H1 (cell line): ENCODE data around the gene CELF4.

Source experiments
- ATF3 ChIP-seq: IDR thresholded peaks from 2 replicates; pipeline ENCODE4 v1.6.1; 2011; ENCODE audit warnings: low read depth, mild to moderate bottlenecking, low read length; ENCODE audit not compliant: insufficient read depth
- BRCA1 ChIP-seq: IDR thresholded peaks from 2 replicates; pipeline ENCODE4 v1.6.1; 2012; ENCODE audit warnings: low read depth, low read length, improper control_type of control experiment
- CBX5 ChIP-seq: fragments of 300-800, 300-1000 bp; sonication (generic); IDR thresholded peaks from 2 replicates; pipeline ENCODE4 v1.7.1; 2016; ENCODE audit warnings: antibody characterized with exemption, low read length, low read depth
- CHD7 ChIP-seq: fragments of 300-600 bp; sonication (generic); IDR thresholded peaks from 2 replicates; pipeline ENCODE4 v1.7.1; 2012; ENCODE audit warnings: low read length, moderate library complexity, mild to moderate bottlenecking, inconsistent platforms; ENCODE audit not compliant: insufficient replicate concordance
- CTCF ChIP-seq, 3 experiments: IDR thresholded peaks; 1 replicate in 2 of 3; 2 replicates in 1 of 3; pipeline versions ENCODE4 v1.5.1 to v1.6.1; 2011; ENCODE audit warnings: low read length in 3 of 3, mild to moderate bottlenecking in 3 of 3, inconsistent platforms in 2 of 3, low read depth in 1 of 3, moderate library complexity in 1 of 3; ENCODE audit not compliant: insufficient read depth in 1 of 3; ENCODE audit errors: control extremely low read depth in 1 of 3
- EZH2 ChIP-seq: fragments of 200-600 bp; sonication (generic); IDR thresholded peaks from 2 replicates; pipeline ENCODE4 v1.7.1; 2012; ENCODE audit warnings: low read depth, mild to moderate bottlenecking, moderate library complexity, low read length, inconsistent platforms; ENCODE audit not compliant: severe bottlenecking
- JUN ChIP-seq: IDR thresholded peaks from 2 replicates; pipeline ENCODE4 v1.6.1; 2011; ENCODE audit warnings: low read depth, mild to moderate bottlenecking, improper control_type of control experiment, low read length
- KDM1A ChIP-seq: fragments of 200-600, 300-600 bp; sonication (generic); IDR thresholded peaks from 2 replicates; pipeline ENCODE4 v1.7.1; 2016; ENCODE audit warnings: mild to moderate bottlenecking, low read length, borderline replicate concordance
- MAX ChIP-seq: IDR thresholded peaks from 2 replicates; pipeline ENCODE4 v1.6.1; 2012; ENCODE audit warnings: inconsistent platforms
- POLR2A ChIP-seq, 2 experiments: IDR thresholded peaks; 1 replicate in 1 of 2; 2 replicates in 1 of 2; pipeline ENCODE4 v1.6.1; 2011; ENCODE audit warnings: low read depth in 2 of 2, low read length in 2 of 2, mild to moderate bottlenecking in 2 of 2; ENCODE audit errors: control extremely low read depth in 1 of 2
- POLR2AphosphoS5 ChIP-seq: IDR thresholded peaks from 2 replicates; pipeline ENCODE4 v1.6.1; 2011; ENCODE audit warnings: low read depth, low read length
- RAD21 ChIP-seq, 2 experiments: IDR thresholded peaks in 1 of 2; conservative IDR thresholded peaks in 1 of 2; 2 replicates each; pipeline ENCODE4 v1.6.1; 2011; ENCODE audit warnings: low read depth in 2 of 2, low read length in 2 of 2, improper control_type of control experiment in 1 of 2, inconsistent platforms in 1 of 2, mild to moderate bottlenecking in 1 of 2, moderate library complexity in 1 of 2
- RNF2 ChIP-seq: fragments of 200-900, 300-1000 bp; sonication (generic); IDR thresholded peaks from 2 replicates; pipeline ENCODE4 v1.7.1; 2016; ENCODE audit warnings: borderline replicate concordance, low read depth, mild to moderate bottlenecking, antibody characterized with exemption, low read length; ENCODE audit not compliant: poor library complexity, severe bottlenecking; ENCODE audit errors: missing control alignments
- TAF1 ChIP-seq: IDR thresholded peaks from 2 replicates; pipeline ENCODE4 v1.6.1; 2011; ENCODE audit warnings: mild to moderate bottlenecking, low read depth, low read length

- TF ChIP-seq KDM1A (no peak), POLR2AphosphoS5 (no peak), POLR2A (IDR thresholded peaks at IDR 0.05; ENCODE audit: control extremely low read depth in 1 of 2, low read depth in 2 of 2, low read length in 2 of 2) (no peak), CTCF (IDR thresholded peaks at IDR 0.05; ENCODE audit: control extremely low read depth in 1 of 3, insufficient read depth in 1 of 3, low read depth in 1 of 3, low read length in 3 of 3) (no peak), CHD7 (no peak), JUN (no peak), BRCA1 (no peak), RAD21 (IDR thresholded peaks at IDR 0.05 in 1 of 2, conservative IDR thresholded peaks at IDR 0.05 in 1 of 2; ENCODE audit: low read depth in 2 of 2, low read length in 2 of 2) (no peak), MAX (no peak), TAF1 (no peak), ATF3 (no peak), CBX5 (no peak), RNF2 (no peak), EZH2 (no peak)
Observed at GRCh38 chr18:37424507-37424906, 141.1 kb downstream of the CELF4 start.
